Measurements from ENCODE around the gene DAB2IP.

DAB2IP gene

DNA sequence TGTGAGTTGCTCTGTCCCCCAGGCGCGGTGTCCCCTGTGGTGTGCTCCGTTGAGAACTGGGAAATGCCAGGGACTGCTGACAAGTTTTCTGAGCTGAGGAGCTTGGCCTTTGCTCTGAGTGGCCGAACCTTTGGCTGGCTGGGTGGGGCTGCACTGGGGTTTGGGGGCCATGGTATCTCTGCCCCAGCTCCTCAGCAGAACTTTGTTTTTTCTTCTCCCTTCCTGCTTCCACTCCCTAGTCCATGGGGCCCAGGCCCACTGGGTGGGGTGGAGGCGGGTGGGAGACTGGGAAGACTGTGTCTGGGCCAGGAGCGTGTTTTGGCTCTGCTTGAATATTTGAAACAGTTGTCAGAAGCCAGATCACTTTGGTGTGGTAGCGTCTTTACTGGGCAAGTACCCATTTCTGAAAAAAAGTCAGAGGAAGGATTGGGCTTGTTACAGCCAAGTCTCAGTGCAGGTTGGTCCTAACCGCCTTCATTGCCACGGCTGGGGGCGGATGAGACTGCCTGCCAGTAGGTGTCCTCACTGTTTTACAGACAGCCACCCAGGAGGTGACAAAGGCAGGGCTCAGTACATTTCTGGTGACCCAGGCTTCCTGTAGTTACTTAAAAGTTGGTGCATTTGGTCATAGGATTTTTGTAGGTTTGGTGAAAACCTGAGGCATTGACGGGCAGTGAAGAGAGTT is 92.7 kb downstream of the DAB2IP start:
- Histone ChIP-seq H3K4me2 (ENCODE audit: low read length) (no peak overlapping the region), H3K27me3 (ENCODE audit: control insufficient read depth, low read length) (no peaks in the 10 kb centered on the region), H3K79me2 (ENCODE audit: control insufficient read depth, low read length) (no peaks in the 10 kb centered on the region), H3K9me3 (ENCODE audit: control insufficient read depth, insufficient read depth, low read length) (no peaks in the 10 kb centered on the region), H3K36me3 (ENCODE audit: control insufficient read depth, low read length) (no peaks in the 10 kb centered on the region), H3F3A (ENCODE audit: control insufficient read depth, insufficient read depth) (no peaks in the 10 kb centered on the region), H3K9me2 (replicated peaks; ENCODE audit: control insufficient read depth, low read length) (no peaks in the 10 kb centered on the region), H3K27ac (ENCODE audit: low read depth, low read length) (no peak overlapping the region), H4K20me1 (ENCODE audit: control insufficient read depth, insufficient read depth, low read depth, low read length) (no peaks in the 10 kb centered on the region), H3K4me1 (ENCODE audit: control insufficient read depth, low read length) (peaks cover 5% of the 10 kb centered on the region), H3K4me3 (ENCODE audit: low read length) (no peak overlapping the region)
- no peak for TF ChIP-seq EZH2phosphoT487 (IDR thresholded peaks at IDR 0.05; ENCODE audit: borderline replicate concordance, low read length)
- TF ChIP-seq, protein P1, sequence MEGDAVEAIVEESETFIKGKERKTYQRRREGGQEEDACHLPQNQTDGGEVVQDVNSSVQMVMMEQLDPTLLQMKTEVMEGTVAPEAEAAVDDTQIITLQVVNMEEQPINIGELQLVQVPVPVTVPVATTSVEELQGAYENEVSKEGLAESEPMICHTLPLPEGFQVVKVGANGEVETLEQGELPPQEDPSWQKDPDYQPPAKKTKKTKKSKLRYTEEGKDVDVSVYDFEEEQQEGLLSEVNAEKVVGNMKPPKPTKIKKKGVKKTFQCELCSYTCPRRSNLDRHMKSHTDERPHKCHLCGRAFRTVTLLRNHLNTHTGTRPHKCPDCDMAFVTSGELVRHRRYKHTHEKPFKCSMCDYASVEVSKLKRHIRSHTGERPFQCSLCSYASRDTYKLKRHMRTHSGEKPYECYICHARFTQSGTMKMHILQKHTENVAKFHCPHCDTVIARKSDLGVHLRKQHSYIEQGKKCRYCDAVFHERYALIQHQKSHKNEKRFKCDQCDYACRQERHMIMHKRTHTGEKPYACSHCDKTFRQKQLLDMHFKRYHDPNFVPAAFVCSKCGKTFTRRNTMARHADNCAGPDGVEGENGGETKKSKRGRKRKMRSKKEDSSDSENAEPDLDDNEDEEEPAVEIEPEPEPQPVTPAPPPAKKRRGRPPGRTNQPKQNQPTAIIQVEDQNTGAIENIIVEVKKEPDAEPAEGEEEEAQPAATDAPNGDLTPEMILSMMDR (IDR thresholded peaks at IDR 0.05; ENCODE audit: low read depth, low read length, poor library complexity, severe bottlenecking): peak; percentile 79

DNA sequence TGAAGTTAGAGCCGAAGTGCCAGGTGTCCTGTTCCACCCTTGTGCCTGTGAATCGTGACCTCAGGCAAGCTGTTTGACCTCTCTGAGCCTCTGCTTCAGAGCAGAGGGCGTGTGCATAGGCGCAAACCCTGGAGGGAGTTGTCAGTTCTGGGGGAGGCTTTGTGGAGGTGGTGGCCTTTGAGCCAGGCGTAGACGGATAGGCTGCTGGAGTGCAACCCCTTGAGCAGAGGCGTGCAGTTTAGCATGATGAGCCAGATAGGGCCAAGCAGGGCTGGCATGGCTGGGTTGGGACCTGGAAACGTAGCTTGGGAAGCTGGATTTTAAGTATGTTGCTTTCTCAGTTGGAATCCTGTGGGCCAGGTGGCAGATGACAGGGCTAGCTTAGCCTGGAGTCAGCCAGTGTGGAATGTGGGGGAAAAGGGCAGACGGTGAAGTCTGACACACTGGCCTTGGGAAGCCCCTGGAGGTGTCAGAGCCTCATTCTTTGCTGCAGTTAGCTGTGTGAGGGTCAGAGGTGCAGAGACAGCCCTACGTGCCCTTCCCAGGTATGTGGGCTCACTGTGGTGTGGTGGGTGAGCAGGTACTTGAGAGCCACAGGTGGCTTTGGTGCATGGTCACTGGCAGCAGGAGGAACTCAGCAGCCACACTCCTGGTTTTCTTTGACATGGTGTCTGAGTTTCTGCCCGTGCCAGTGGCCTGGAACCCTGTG is 93.4 kb downstream of the DAB2IP start:
- Histone ChIP-seq H3K79me2 (ENCODE audit: control insufficient read depth, low read length) (no peaks in the 10 kb centered on the region), H3K4me3 (ENCODE audit: low read length) (no peak overlapping the region), H3K4me1 (ENCODE audit: control insufficient read depth, low read length) (peaks cover 5% of the 10 kb centered on the region), H3K9me2 (replicated peaks; ENCODE audit: control insufficient read depth, low read length) (no peaks in the 10 kb centered on the region), H3K27me3 (ENCODE audit: control insufficient read depth, low read length) (no peaks in the 10 kb centered on the region), H3K36me3 (ENCODE audit: control insufficient read depth, low read length) (no peaks in the 10 kb centered on the region), H3K9me3 (ENCODE audit: control insufficient read depth, insufficient read depth, low read length) (no peaks in the 10 kb centered on the region), H3K27ac (ENCODE audit: low read depth, low read length) (no peak overlapping the region), H3F3A (ENCODE audit: control insufficient read depth, insufficient read depth) (no peaks in the 10 kb centered on the region), H3K4me2 (ENCODE audit: low read length) (no peak overlapping the region), H4K20me1 (ENCODE audit: control insufficient read depth, insufficient read depth, low read depth, low read length) (no peaks in the 10 kb centered on the region)
- TF ChIP-seq, protein P1 (IDR thresholded peaks at IDR 0.05; ENCODE audit: low read depth, low read length, poor library complexity, severe bottlenecking): no peak
- no peak for TF ChIP-seq EZH2phosphoT487 (IDR thresholded peaks at IDR 0.05; ENCODE audit: borderline replicate concordance, low read length)

DNA sequence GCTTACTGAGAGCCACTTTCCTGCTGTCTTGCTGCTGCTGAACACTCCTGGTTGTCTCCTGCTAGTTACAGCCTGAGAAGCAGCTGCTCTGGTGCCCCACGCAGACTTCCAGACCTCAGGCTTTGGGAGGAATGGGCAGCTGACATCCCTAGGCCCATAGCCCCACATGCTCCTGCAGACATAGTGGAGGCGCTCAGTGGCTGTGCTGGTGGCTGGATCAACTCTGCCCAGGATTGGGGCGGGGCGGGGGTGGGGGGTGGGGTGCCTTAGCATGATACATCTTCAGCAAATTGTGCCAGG is 93.9 kb downstream of the DAB2IP start:
- no peaks in the 10 kb centered on the region for H3K9me2 ChIP-seq (replicated peaks; ENCODE audit: control insufficient read depth, low read length)
- H4K20me1 ChIP-seq (ENCODE audit: control insufficient read depth, insufficient read depth, low read depth, low read length): no peaks in the 10 kb centered on the region
- no peak overlapping the region for H3K4me3 ChIP-seq (ENCODE audit: low read length)
- H3K4me1 ChIP-seq (ENCODE audit: control insufficient read depth, low read length): peaks cover 5% of the 10 kb centered on the region
- H3K79me2 ChIP-seq (ENCODE audit: control insufficient read depth, low read length): no peaks in the 10 kb centered on the region
- no peak overlapping the region for H3K4me2 ChIP-seq (ENCODE audit: low read length)
- no peaks in the 10 kb centered on the region for H3F3A ChIP-seq (ENCODE audit: control insufficient read depth, insufficient read depth)
- no peaks in the 10 kb centered on the region for H3K27me3 ChIP-seq (ENCODE audit: control insufficient read depth, low read length)
- H3K36me3 ChIP-seq (ENCODE audit: control insufficient read depth, low read length): no peaks in the 10 kb centered on the region
- TF ChIP-seq, protein P1 (IDR thresholded peaks at IDR 0.05; ENCODE audit: low read depth, low read length, poor library complexity, severe bottlenecking): no peak
- TF ChIP-seq EZH2phosphoT487 (IDR thresholded peaks at IDR 0.05; ENCODE audit: borderline replicate concordance, low read length): no peak
- no peak overlapping the region for H3K27ac ChIP-seq (ENCODE audit: low read depth, low read length)
- H3K9me3 ChIP-seq (ENCODE audit: control insufficient read depth, insufficient read depth, low read length): no peaks in the 10 kb centered on the region
